T follicular helper cell (primary cell): ENCODE measurements around the gene BRICD5.

Experiments
- DNase-seq: peaks from one replicate; pipeline ENCODE4 v3.0.0-alpha.2; 2020; ENCODE audit warnings: low read depth

The BRICD5 gene

GRCh38 chr16:2237493-2238149 is 27.0 kb upstream of the BRICD5 start:
- DNase-seq = no peak

- no peak for DNase-seq
Observed at GRCh38 chr16:2237102-2237482, 26.4 kb upstream of the BRICD5 start.

DNA sequence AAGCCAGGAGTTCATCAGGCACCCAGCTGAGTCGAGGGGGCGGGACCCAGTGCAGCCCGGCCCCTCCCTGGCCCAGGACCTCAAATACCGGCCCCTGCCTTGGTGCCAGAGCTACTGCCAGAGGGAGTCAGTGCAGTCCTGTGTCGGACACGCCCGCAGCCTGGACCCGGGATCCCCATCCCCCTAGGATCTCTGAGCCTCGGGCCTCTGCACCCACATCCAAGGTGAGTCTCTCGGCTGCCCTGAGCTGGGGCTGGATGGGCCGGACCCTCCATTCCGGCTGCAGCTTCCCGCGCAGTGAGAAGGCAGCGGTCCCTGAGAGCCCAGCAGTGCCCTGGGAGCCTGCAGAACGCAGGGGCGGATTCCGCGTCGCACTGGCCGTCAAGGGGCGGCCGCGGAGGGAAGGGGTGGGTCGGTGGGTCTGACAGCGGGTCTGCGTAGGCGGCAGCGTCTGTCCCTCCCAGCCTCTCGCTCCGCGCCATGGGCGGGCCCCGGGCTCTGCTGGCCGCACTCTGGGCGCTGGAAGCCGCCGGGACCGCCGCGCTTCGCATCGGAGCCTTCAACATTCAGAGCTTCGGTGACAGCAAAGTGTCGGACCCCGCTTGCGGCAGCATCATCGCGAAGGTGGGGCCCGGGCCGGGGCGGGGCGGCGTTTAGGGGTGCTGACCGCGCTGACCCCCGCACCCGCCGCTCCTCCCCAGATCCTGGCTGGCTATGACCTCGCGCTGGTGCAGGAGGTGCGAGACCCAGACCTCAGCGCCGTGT is 25.9 kb upstream of the BRICD5 start, which contains the start of gene DNASE1L2:
TSS of gene DNASE1L2 (plus strand) at position 108 of the 765 bp plus-strand sequence. CDS start at position 481, 373 bp downstream.
- DNase-seq = no peak

GRCh38 chr16:2235695-2236336 is 25.2 kb upstream of the BRICD5 start:
- DNase-seq = no peak

GRCh38 chr16:2235234-2235651 is 24.6 kb upstream of the BRICD5 start:
- no peak for DNase-seq

DNA sequence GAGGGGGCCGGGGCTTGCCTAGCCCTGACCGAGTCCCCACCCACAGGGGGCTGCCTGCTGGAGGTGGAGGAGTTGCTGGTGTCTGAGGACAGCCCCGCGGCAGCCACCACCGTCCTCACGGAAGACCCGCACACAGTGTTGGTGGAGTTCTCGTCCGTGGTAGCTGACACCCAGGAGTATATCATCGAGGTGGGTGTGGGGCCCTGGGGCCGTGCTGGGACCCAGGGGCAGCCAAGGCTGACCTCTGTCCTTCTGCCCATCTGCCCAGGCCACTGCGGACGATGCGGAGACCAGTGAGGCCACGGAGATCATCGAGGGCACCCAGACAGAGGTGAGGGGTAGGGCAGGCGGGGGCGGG is 24.1 kb upstream of the BRICD5 start:
- DNase-seq = no peak

DNA sequence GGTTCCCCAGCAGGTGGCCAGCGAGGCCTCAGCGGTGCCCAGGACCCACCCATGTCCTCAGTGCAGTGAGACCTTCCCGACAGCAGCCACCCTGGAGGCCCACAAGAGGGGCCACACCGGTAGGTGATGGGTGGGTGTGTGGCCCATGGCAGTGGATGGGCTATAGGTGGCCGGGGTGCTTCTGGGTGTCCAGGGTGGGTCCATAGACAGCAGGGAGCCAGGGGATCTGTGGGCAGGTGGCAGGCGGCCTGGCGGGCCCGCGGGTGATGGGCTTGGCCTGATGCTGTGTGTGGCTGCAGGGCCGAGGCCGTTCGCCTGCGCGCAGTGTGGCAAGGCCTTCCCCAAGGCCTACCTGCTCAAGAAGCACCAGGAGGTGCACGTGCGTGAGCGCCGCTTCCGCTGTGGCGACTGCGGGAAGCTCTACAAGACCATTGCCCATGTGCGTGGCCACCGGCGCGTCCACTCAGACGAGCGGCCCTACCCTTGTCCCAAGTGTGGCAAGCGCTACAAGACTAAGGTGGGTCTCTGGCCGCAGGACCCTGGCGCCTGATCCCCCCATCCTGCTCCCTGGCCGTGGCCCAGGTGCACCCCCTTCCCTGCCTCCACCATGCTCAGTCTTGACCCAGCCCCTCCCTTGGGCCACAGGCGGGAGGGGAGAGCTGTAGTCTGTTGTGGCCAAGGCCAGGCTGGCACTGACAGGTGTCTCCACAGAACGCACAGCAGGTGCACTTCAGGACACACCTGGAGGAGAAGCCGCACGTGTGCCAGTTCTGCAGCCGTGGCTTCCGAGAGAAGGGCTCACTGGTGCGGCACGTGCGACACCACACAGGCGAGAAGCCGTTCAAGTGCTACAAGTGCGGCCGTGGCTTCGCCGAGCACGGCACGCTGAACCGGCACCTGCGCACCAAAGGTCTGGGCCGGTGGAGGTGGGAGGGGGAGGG is 23.5 kb upstream of the BRICD5 start:
- no peak for DNase-seq

- no peak for DNase-seq
Observed at GRCh38 chr16:2233046-2233775, 22.5 kb upstream of the BRICD5 start.

- DNase-seq = no peak
Observed at GRCh38 chr16:2232094-2232990, 21.7 kb upstream of the BRICD5 start.

DNA sequence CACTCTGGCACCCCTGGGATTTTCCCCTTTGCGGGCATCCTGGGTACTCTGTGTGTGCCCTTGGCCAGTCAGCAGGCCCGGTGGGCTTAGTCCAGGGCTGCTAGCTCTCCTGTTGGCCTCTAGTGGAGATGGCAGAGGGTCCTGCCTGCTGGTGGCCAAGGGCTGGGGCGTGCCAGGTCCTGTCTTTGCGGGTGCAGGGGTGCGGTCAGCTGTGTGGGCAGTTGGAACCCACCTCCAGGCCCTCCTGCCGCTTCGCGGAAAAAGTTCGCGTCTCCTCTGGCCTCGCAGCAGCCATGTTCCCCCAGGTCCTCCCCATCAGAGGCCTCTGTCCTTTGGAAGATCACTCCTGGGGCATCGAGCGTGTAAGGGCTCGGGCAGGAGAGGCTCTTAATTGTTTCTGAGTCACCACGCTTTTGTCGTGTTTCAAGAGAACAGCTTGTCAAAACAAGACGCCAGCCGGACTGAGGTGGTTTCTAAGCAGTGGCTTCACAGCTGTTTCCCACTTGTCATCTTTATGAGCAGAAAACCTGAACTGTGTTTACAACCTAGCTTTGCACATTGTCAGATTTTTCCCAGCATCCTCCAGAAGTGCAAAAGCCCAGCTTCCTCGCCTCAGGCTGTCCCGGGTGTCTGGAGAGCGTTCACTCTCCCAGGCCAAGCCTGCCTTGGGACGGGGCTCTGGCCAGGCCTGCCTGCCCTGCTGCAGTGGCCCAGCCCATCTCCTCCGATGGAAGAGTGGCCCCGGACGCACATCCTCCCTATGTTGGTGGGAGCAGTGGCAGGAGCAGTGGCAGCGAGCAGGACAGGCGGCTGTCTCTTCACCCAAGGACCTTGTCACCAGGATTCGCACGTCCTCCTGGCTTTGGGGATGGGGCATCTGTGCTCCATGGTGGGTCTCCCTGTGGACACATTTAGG is 20.6 kb upstream of the BRICD5 start:
- DNase-seq = no peak

DNA sequence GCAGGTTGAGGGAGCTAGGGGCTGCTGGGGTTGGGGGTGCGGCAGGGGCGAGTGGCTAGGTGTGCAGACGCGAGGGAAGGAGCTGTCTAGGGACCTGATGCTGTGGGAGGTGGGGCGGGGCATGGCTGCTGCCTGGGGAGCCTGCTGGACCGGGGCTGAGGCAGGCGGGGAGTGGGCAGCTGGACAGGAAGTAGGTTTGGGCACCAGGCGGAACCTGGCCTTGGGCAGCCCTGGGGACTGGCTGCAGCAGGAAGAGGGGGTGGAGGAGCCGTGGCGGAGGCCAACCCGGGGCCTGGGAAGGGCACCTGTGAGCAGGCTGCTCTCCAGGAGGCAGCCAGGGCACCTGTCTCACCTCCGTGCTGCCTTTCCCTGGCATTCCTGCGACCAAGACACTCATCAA is 19.7 kb upstream of the BRICD5 start:
- DNase-seq = no peak

- no peak for DNase-seq
Observed at GRCh38 chr16:2229632-2230250, 19.1 kb upstream of the BRICD5 start.

- DNase-seq = no peak
Observed at GRCh38 chr16:2229091-2229490, 18.4 kb upstream of the BRICD5 start.

DNA sequence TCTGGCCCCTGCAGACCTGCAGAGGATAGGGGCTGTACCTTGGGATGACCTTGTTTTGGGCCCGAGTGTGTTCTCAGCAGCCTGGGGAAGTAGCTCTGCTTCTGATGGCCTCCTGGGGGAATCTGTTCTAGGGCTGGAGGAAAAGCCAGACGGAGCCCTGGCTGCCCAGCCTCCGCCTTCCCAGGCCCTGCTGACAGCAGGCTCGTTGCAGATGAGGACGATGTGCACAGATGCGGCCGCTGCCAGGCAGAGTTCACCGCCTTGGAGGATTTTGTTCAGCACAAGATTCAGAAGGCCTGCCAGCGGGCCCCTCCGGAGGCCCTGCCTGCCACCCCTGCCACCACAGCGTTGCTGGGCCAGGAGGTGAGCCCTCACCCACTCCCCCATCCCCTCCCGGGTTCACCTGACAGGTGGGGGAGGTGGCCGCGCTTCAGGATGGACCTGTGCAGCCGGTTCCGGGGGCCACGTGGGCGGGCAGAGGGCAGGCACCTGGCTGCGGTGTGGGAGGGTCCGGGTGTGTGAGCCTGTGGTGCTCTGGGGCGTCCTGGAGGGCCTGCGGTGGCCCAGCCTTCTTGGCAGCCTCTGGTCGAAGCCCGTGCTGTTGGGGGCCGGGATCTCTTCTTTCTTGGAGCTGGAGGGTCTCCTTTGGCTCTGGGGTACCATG is 17.6 kb upstream of the BRICD5 start:
- no peak for DNase-seq

DNA sequence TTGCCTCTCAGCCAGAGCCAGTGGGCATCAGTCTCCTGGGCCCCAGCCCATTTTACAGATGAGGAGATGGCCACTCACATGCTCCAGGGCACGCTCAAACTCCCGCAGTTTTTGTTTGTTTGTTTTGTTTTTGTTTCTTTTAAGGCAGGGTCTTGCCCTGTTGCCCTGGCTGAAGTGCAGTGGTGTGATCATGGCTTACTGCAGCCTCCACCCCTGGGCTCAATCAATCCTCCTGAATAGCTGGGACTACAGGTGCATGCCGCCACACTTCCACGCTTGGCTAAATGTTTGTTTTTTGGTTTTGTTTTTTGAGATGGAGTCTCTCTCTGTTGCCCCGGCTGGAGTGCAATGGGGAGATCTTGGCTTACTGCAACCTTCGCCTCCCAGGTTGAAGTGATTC is 16.3 kb upstream of the BRICD5 start:
- no peak for DNase-seq

GRCh38 chr16:2226245-2226793 is 15.7 kb upstream of the BRICD5 start:
- no peak for DNase-seq

GRCh38 chr16:2223942-2224486 is 13.4 kb upstream of the BRICD5 start:
- DNase-seq = no peak
